HCT116 (cell line): ENCODE data around the gene GALT. TPM values are rescaled to one million over a fixed set of nuclear protein-coding genes. Genes with fewer than 3 reads are reported as not detected.

ENCODE experiments used
- ATAC-seq: fragments of 200-7000 bp; cut with Tn5 transposase; 2 replicates; pipeline ENCODE4 v1.9.1; 2020; ENCODE audit warnings: mild to moderate bottlenecking, moderate library complexity
- BruUV-seq: library from RNA; stranded (reverse); fragments of 400-500 nt; replicated peaks from 2 replicates; lab custom pipeline; 2021; lab: Mats Ljungman, UMichigan
- CTCF ChIA-PET: fragments of 300-600 bp; sonication (Branson Sonifier 250); formaldehyde crosslinking; loops from one replicate; lab custom pipeline; 2021; ENCODE audit warnings: antibody characterized with exemption; lab: Charles Lee
- POLR2A ChIA-PET: fragments of 300-600, 350-600 bp; sonication (Branson Sonifier 250); formaldehyde crosslinking; loops from one replicate; lab custom pipeline; 2021; ENCODE audit warnings: antibody characterized with exemption; lab: Charles Lee
- RAD21 ChIA-PET, 2 experiments: fragments of 300-600 bp; sonication (Branson Sonifier 250); formaldehyde crosslinking; loops; one replicate each; lab custom pipeline; 2023; ENCODE audit warnings: low total read pairs in 2 of 2; ENCODE audit not compliant: uncharacterized antibody in 2 of 2, unreplicated experiment in 2 of 2, low non-redundant PET in 1 of 2; lab: Charles Lee
- DNase-seq: peaks from one replicate; pipeline ENCODE4 v3.0.0-alpha.2; 2010; ENCODE audit warnings: low read depth, low spot score
- H2AFZ ChIP-seq: fragments of 200-600 bp; shearing (Covaris generic), sonication (generic); 2 replicates; pipeline ENCODE4 v1.6.1; 2017; ENCODE audit warnings: low read depth, mixed run types, mixed read lengths, antibody characterized with exemption, low read length; ENCODE audit not compliant: poor library complexity, severe bottlenecking
- H3K27ac ChIP-seq: 2 replicates; pipeline ENCODE4 v1.5.1; 2012; ENCODE audit warnings: low read depth, low read length
- H3K27me3 ChIP-seq: fragments of 200-600 bp; sonication (generic); 2 replicates; pipeline ENCODE4 v1.6.1; 2016; ENCODE audit warnings: mixed run types, low read length, mixed read lengths; ENCODE audit not compliant: insufficient read depth
- H3K36me3 ChIP-seq, 2 experiments: fragments of 200-500 bp in 1 of 2; fragments of 200-600 bp in 1 of 2; sonication (Bioruptor generic) in 1 of 2; sonication (generic) in 1 of 2; 2 replicates each; pipeline versions ENCODE4 v1.5.1 to v1.6.1; 2014 to 2016; ENCODE audit warnings: low read length in 2 of 2, inconsistent platforms in 1 of 2, mixed read lengths in 1 of 2, mixed run types in 1 of 2; ENCODE audit not compliant: insufficient read depth in 2 of 2, control insufficient read depth in 1 of 2
- H3K4me1 ChIP-seq, 2 experiments: fragments of 200-600 bp in 1 of 2; sonication (generic) in 1 of 2; 2 replicates each; pipeline versions ENCODE4 v1.5.1 to v1.6.1; 2012 to 2017; ENCODE audit warnings: low read length in 2 of 2, inconsistent platforms in 1 of 2, mild to moderate bottlenecking in 1 of 2, mixed read lengths in 1 of 2, mixed run types in 1 of 2, moderate library complexity in 1 of 2; ENCODE audit not compliant: insufficient read depth in 2 of 2, control insufficient read depth in 1 of 2
- H3K4me2 ChIP-seq: fragments of 200-600 bp; sonication (generic); 2 replicates; pipeline ENCODE4 v1.6.1; 2017; ENCODE audit warnings: mixed run types, low read length, mixed read lengths
- H3K4me3 ChIP-seq, 2 experiments: fragments of 200-600 bp in 1 of 2; sonication (generic) in 1 of 2; replicated peaks in 1 of 2; 2 replicates each; pipeline ENCODE4 v1.5.1; 2011 to 2016; ENCODE audit warnings: low read length in 2 of 2, control low read depth in 1 of 2, low read depth in 1 of 2, mild to moderate bottlenecking in 1 of 2, mixed read lengths in 1 of 2, mixed run types in 1 of 2
- H3K79me2 ChIP-seq: fragments of 200-600 bp; sonication (generic); 2 replicates; pipeline ENCODE4 v1.6.1; 2017; ENCODE audit warnings: mild to moderate bottlenecking, mixed run types, low read length, moderate library complexity, mixed read lengths; ENCODE audit not compliant: insufficient read depth
- H3K9ac ChIP-seq: fragments of 200-600 bp; sonication (generic); 2 replicates; pipeline ENCODE4 v1.6.1; 2016; ENCODE audit warnings: low read length, mixed read lengths
- H3K9me2 ChIP-seq: fragments of 200-600 bp; sonication (generic), shearing (Covaris generic); 2 replicates; pipeline ENCODE4 v1.6.1; 2017; ENCODE audit warnings: mixed run types, mild to moderate bottlenecking, moderate library complexity; ENCODE audit not compliant: insufficient read depth
- H3K9me3 ChIP-seq, 2 experiments: fragments of 200-500 bp in 1 of 2; fragments of 200-600 bp in 1 of 2; sonication (Bioruptor generic) in 1 of 2; sonication (generic) in 1 of 2; 2 replicates each; pipeline ENCODE4 v1.6.1; 2014 to 2017; ENCODE audit warnings: low read length in 2 of 2, mixed read lengths in 2 of 2, inconsistent platforms in 1 of 2, low read depth in 1 of 2, mild to moderate bottlenecking in 1 of 2, mixed run types in 1 of 2, moderate library complexity in 1 of 2; ENCODE audit not compliant: control insufficient read depth in 1 of 2, insufficient read depth in 1 of 2
- H4K20me1 ChIP-seq: fragments of 200-600 bp; sonication (generic), shearing (Covaris generic); 2 replicates; pipeline ENCODE4 v1.6.1; 2017; ENCODE audit warnings: mixed run types, mild to moderate bottlenecking, moderate library complexity; ENCODE audit not compliant: insufficient read depth
- CEBPB ChIP-seq: IDR thresholded peaks from 2 replicates; pipeline ENCODE4 v1.6.1; 2012; ENCODE audit warnings: low read depth
- EGR1 ChIP-seq: IDR thresholded peaks from 2 replicates; pipeline ENCODE4 v1.6.1; 2012; ENCODE audit warnings: low read depth
- ELF1 ChIP-seq: IDR thresholded peaks from 2 replicates; pipeline ENCODE4 v1.6.1; 2012; ENCODE audit warnings: low read depth, borderline replicate concordance
- EZH2 ChIP-seq: fragments of 200-600 bp; sonication (generic); IDR thresholded peaks from 2 replicates; pipeline ENCODE4 v1.6.1; 2017; ENCODE audit warnings: antibody characterized with exemption, mixed run types
- FOSL1 ChIP-seq: IDR thresholded peaks from 2 replicates; pipeline ENCODE4 v1.6.1; 2012; ENCODE audit warnings: low read depth
- JUND ChIP-seq: IDR thresholded peaks from 2 replicates; pipeline ENCODE4 v1.6.1; 2012
- POLR2A ChIP-seq: IDR thresholded peaks from 2 replicates; pipeline ENCODE4 v1.7.0; 2011; ENCODE audit warnings: borderline replicate concordance; ENCODE audit not compliant: insufficient read depth, insufficient read length; ENCODE audit errors: extremely low read depth
- POLR2AphosphoS5 ChIP-seq: IDR thresholded peaks from 2 replicates; pipeline ENCODE4 v1.6.1; 2011; ENCODE audit warnings: mild to moderate bottlenecking, low read depth, low read length, moderate library complexity
- RAD21 ChIP-seq: IDR thresholded peaks from 2 replicates; pipeline ENCODE4 v1.6.1; 2012; ENCODE audit warnings: low read depth, mild to moderate bottlenecking
- REST ChIP-seq: IDR thresholded peaks from 2 replicates; pipeline ENCODE4 v1.6.1; 2012; ENCODE audit warnings: low read depth
- SIN3A ChIP-seq: IDR thresholded peaks from 2 replicates; pipeline ENCODE4 v1.6.1; 2012; ENCODE audit warnings: low read depth
- SP1 ChIP-seq: IDR thresholded peaks from 2 replicates; pipeline ENCODE4 v1.6.1; 2012; ENCODE audit warnings: low read depth
- SRF ChIP-seq: IDR thresholded peaks from 2 replicates; pipeline ENCODE4 v1.6.1; 2012; ENCODE audit warnings: low read depth
- TCF7L2 ChIP-seq: IDR thresholded peaks from 2 replicates; pipeline ENCODE4 v1.7.0; 2011; ENCODE audit warnings: borderline replicate concordance, inconsistent platforms; ENCODE audit not compliant: insufficient read depth, insufficient read length; ENCODE audit errors: extremely low read depth
- YY1 ChIP-seq: IDR thresholded peaks from 2 replicates; pipeline ENCODE4 v1.6.1; 2011; ENCODE audit warnings: low read length, low read depth, moderate library complexity, mild to moderate bottlenecking; ENCODE audit not compliant: insufficient replicate concordance; ENCODE audit errors: extremely low read depth
- ZNF274 ChIP-seq: fragments of 200-500 bp; sonication (Bioruptor generic); IDR thresholded peaks from 2 replicates; pipeline ENCODE4 v1.6.1; 2014; ENCODE audit warnings: mild to moderate bottlenecking, low read depth, low read length, inconsistent platforms
- intact Hi-C: fragments of 100-400 bp; cut with micrococcal nuclease; formaldehyde crosslinking; loops from 2 replicates; pipeline ENCODE4 v1.10.0; 2022
- total RNA-seq: library from RNA; stranded (reverse); gene quantifications from one replicate; pipeline ENCODE4 v1.2.1, GENCODE V29; 2021; ENCODE audit not compliant: unreplicated experiment

GALT gene
- total RNA-seq, 1 experiment from 2014 or later, result 28.2 TPM

GRCh38 chr9:34615132-34615531, 31.3 kb upstream of the GALT start:
- BruUV-seq, result no TSS peak
- Histone ChIP-seq H3K79me2 (peaks cover 20% of the 10 kb centered on the region), H2AFZ (no peak overlapping the region), H3K4me3 (no peak overlapping the region), H3K27me3 (no peaks in the 10 kb centered on the region), H4K20me1 (no peaks in the 10 kb centered on the region), H3K9me2 (no peaks in the 10 kb centered on the region), H3K4me2 (no peak overlapping the region), H3K9me3 (no peaks in the 10 kb centered on the region), H3K4me1 (peaks cover 10 to 34% of the 10 kb centered on the region in 2 experiments), H3K27ac (no peak overlapping the region), H3K36me3 (peaks cover 0 to 9% of the 10 kb centered on the region in 2 experiments; a peak in 2 of 4 replicates), H3K9ac (no peak overlapping the region)
- ChIA-PET RAD21 (no interaction called here), CTCF (no interaction called here), POLR2A (no interaction called here)
- no peak for ATAC-seq
- no peak for DNase-seq
- intact Hi-C loops, result no loop called here
- TF ChIP-seq EZH2 (no peak), ZNF274 (no peak), CEBPB (no peak), TCF7L2 (no peak), POLR2A (no peak), FOSL1 (no peak), JUND (no peak), POLR2AphosphoS5 (no peak), ELF1 (no peak), YY1 (no peak), RAD21 (no peak), SP1 (no peak), REST (no peak), SRF (no peak), SIN3A (no peak), EGR1 (no peak)
